ENCODE results near the gene KLHL6. TPM values are rescaled to one million over a fixed set of nuclear protein-coding genes. Genes with fewer than 3 reads are reported as not detected.
"Not testable (repeated sequence)": the region's sequence is repeated elsewhere in the genome, so short reads cannot be mapped to it uniquely, and the experiment has no call there.

KLHL6 gene
- total RNA-seq, 1 experiment from 2014 or later = 0.11 TPM

DNA sequence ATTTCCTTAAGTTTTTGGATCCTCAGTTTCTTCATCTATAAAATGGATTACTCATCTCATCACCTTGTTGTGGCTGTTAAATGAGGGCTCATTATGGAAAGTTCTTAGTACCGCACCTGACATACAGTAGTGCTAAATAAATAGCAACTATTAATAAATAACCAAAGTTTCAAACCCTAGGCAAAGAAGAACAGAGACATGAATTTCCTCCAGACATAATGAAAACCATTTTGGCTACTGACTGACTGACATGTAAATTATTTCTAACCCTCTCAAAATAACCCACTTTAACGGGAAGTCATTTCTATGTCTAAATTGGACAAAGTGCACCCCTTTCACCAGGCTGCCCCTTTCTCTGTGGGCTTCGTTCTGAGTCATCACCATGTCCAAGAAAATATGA is 17.4 kb upstream of the KLHL6 start (continued):
- TF ChIP-seq, protein P1, sequence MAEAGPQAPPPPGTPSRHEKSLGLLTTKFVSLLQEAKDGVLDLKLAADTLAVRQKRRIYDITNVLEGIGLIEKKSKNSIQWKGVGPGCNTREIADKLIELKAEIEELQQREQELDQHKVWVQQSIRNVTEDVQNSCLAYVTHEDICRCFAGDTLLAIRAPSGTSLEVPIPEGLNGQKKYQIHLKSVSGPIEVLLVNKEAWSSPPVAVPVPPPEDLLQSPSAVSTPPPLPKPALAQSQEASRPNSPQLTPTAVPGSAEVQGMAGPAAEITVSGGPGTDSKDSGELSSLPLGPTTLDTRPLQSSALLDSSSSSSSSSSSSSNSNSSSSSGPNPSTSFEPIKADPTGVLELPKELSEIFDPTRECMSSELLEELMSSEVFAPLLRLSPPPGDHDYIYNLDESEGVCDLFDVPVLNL (CRISPR knock-in tag; IDR thresholded peaks at IDR 0.05; ENCODE audit: borderline replicate concordance, low read depth) = no peak
- TF ChIP-seq, protein P2, sequence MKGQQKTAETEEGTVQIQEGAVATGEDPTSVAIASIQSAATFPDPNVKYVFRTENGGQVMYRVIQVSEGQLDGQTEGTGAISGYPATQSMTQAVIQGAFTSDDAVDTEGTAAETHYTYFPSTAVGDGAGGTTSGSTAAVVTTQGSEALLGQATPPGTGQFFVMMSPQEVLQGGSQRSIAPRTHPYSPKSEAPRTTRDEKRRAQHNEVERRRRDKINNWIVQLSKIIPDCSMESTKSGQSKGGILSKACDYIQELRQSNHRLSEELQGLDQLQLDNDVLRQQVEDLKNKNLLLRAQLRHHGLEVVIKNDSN (CRISPR knock-in tag; IDR thresholded peaks at IDR 0.05) = no peak
- TF ChIP-seq, protein P3, sequence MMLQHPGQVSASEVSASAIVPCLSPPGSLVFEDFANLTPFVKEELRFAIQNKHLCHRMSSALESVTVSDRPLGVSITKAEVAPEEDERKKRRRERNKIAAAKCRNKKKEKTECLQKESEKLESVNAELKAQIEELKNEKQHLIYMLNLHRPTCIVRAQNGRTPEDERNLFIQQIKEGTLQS (CRISPR knock-in tag; conservative IDR thresholded peaks at IDR 0.05) = no peak

DNA sequence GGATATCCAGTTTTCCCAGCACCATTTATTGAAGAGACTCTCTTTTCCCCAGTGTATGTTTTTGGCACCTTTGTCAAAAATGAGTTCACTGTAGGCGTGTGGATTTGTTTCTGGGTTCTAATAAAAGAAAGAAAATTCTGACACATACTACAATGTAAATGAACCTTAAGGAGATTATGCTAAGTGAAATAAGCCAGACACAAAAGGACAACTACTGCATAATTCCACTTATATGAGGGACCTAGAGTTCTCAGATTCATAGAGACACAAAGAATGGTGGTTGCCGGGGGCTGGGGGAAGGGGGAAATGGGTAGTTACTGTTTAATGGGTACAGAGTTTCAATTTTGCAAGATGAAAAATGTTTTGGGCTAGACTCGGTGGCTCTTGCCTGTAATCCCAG is 14.7 kb upstream of the KLHL6 start:
- H3K4me1 Mint-ChIP-seq; CTCF ChIA-PET; H3K27ac Mint-ChIP-seq; H3K4me3 Mint-ChIP-seq; H3K36me3 Mint-ChIP-seq; H3K9me3 Mint-ChIP-seq; H3K27me3 Mint-ChIP-seq (ENCODE audit: low read depth); ATAC-seq; POLR2A ChIA-PET; DNase-seq (ENCODE audit: low spot score): not testable (repeated sequence)

DNA sequence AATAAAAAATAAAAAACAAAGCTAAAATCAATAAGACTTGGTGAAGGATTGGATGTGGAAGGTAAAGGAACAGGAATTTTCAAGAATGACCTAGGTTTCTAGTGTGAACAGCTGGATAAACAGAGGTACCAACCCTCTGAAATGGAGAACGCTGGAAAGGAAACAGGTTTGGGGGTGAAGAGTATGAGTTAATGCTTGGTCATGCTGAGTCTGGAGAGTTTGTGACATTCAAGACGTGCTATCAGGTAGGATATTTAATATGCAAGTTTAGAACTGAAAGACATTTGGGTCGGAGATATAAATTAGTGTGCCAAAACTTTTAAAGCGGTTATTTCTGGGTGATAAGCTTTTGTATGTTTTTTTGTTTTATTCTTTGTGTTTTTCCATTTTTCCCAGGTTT is 11.4 kb upstream of the KLHL6 start:
- H3K27me3 Mint-ChIP-seq (ENCODE audit: low read depth) = no peaks in the 10 kb centered on the region
- H3K36me3 Mint-ChIP-seq = no peaks in the 10 kb centered on the region
- H3K4me3 Mint-ChIP-seq = no peak overlapping the region
- H3K9me3 Mint-ChIP-seq = no peaks in the 10 kb centered on the region
- ChIA-PET POLR2A (no interaction called here), CTCF (no interaction called here)
- DNase-seq (ENCODE audit: low spot score) (no peak), ATAC-seq (no peak)
- H3K4me1 Mint-ChIP-seq = peaks cover 14% of the 10 kb centered on the region
- no peak overlapping the region for H3K27ac Mint-ChIP-seq
- TF ChIP-seq, protein P4, sequence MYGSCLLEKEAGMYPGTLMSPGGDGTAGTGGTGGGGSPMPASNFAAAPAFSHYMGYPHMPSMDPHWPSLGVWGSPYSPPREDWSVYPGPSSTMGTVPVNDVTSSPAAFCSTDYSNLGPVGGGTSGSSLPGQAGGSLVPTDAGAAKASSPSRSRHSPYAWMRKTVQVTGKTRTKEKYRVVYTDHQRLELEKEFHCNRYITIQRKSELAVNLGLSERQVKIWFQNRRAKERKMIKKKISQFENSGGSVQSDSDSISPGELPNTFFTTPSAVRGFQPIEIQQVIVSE (CRISPR knock-in tag; IDR thresholded peaks at IDR 0.05; ENCODE audit: borderline replicate concordance) = no peak
- TF ChIP-seq NFE2L1 (CRISPR knock-in tag; IDR thresholded peaks at IDR 0.05) = no peak
- TF ChIP-seq, protein P5, sequence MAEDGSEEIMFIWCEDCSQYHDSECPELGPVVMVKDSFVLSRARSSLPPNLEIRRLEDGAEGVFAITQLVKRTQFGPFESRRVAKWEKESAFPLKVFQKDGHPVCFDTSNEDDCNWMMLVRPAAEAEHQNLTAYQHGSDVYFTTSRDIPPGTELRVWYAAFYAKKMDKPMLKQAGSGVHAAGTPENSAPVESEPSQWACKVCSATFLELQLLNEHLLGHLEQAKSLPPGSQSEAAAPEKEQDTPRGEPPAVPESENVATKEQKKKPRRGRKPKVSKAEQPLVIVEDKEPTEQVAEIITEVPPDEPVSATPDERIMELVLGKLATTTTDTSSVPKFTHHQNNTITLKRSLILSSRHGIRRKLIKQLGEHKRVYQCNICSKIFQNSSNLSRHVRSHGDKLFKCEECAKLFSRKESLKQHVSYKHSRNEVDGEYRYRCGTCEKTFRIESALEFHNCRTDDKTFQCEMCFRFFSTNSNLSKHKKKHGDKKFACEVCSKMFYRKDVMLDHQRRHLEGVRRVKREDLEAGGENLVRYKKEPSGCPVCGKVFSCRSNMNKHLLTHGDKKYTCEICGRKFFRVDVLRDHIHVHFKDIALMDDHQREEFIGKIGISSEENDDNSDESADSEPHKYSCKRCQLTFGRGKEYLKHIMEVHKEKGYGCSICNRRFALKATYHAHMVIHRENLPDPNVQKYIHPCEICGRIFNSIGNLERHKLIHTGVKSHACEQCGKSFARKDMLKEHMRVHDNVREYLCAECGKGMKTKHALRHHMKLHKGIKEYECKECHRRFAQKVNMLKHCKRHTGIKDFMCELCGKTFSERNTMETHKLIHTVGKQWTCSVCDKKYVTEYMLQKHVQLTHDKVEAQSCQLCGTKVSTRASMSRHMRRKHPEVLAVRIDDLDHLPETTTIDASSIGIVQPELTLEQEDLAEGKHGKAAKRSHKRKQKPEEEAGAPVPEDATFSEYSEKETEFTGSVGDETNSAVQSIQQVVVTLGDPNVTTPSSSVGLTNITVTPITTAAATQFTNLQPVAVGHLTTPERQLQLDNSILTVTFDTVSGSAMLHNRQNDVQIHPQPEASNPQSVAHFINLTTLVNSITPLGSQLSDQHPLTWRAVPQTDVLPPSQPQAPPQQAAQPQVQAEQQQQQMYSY (CRISPR knock-in tag; IDR thresholded peaks at IDR 0.05) = no peak
- TF ChIP-seq FOXK1 (CRISPR knock-in tag; IDR thresholded peaks at IDR 0.05) = no peak
- no peak for TF ChIP-seq ZBTB21 (CRISPR knock-in tag; IDR thresholded peaks at IDR 0.05; ENCODE audit: borderline replicate concordance)
- TF ChIP-seq, protein P6, sequence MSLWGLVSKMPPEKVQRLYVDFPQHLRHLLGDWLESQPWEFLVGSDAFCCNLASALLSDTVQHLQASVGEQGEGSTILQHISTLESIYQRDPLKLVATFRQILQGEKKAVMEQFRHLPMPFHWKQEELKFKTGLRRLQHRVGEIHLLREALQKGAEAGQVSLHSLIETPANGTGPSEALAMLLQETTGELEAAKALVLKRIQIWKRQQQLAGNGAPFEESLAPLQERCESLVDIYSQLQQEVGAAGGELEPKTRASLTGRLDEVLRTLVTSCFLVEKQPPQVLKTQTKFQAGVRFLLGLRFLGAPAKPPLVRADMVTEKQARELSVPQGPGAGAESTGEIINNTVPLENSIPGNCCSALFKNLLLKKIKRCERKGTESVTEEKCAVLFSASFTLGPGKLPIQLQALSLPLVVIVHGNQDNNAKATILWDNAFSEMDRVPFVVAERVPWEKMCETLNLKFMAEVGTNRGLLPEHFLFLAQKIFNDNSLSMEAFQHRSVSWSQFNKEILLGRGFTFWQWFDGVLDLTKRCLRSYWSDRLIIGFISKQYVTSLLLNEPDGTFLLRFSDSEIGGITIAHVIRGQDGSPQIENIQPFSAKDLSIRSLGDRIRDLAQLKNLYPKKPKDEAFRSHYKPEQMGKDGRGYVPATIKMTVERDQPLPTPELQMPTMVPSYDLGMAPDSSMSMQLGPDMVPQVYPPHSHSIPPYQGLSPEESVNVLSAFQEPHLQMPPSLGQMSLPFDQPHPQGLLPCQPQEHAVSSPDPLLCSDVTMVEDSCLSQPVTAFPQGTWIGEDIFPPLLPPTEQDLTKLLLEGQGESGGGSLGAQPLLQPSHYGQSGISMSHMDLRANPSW (CRISPR knock-in tag; conservative IDR thresholded peaks at IDR 0.05; ENCODE audit: low read depth) = no peak
- TF ChIP-seq, protein P7, sequence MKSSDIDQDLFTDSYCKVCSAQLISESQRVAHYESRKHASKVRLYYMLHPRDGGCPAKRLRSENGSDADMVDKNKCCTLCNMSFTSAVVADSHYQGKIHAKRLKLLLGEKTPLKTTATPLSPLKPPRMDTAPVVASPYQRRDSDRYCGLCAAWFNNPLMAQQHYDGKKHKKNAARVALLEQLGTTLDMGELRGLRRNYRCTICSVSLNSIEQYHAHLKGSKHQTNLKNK (CRISPR knock-in tag; IDR thresholded peaks at IDR 0.05) = no peak
